HepG2 (cell line): ENCODE measurements around the gene ARF5. TPM values are rescaled to one million over a fixed set of nuclear protein-coding genes. Genes with fewer than 3 reads are reported as not detected.

Experiments
- ATF5 ChIP-seq: sonication (generic); formaldehyde crosslinking; IDR thresholded peaks from 2 replicates; pipeline ENCODE4 v1.4.0; 2020; ENCODE audit warnings: mild to moderate bottlenecking, low read depth, missing genetic modification reagents
- DPF2 ChIP-seq: sonication (generic); formaldehyde crosslinking; IDR thresholded peaks from 2 replicates; pipeline ENCODE4 v1.4.0; 2020; ENCODE audit warnings: mild to moderate bottlenecking, low read depth, missing genetic modification reagents, borderline replicate concordance
- E2F2 ChIP-seq: sonication (generic); formaldehyde crosslinking; IDR thresholded peaks from 2 replicates; pipeline ENCODE4 v1.4.0; 2020; ENCODE audit warnings: missing genetic modification reagents, borderline replicate concordance
- ETV6 ChIP-seq: sonication (generic); formaldehyde crosslinking; conservative IDR thresholded peaks from 2 replicates; pipeline ENCODE4 v1.4.0; 2020; ENCODE audit warnings: missing genetic modification reagents
- HNRNPUL1 ChIP-seq: fragments of 200-400 bp; formaldehyde crosslinking; IDR thresholded peaks from 2 replicates; pipeline ENCODE4 v1.6.1; 2017; ENCODE audit warnings: low read depth, mild to moderate bottlenecking, low read length, moderate library complexity
- NR0B2 ChIP-seq: sonication (generic); formaldehyde crosslinking; IDR thresholded peaks from 2 replicates; pipeline ENCODE4 v1.4.0; 2020; ENCODE audit warnings: mild to moderate bottlenecking, missing genetic modification reagents
- PAX8 ChIP-seq: sonication (generic); formaldehyde crosslinking; IDR thresholded peaks from 2 replicates; pipeline ENCODE4 v1.8.0; 2022; ENCODE audit warnings: mild to moderate bottlenecking, missing genetic modification reagents, borderline replicate concordance
- POLR2A ChIP-seq, 2 experiments: IDR thresholded peaks; 2 replicates each; pipeline ENCODE4 v1.6.1; 2011; ENCODE audit warnings: low read depth in 2 of 2, low read length in 2 of 2, mild to moderate bottlenecking in 1 of 2, moderate library complexity in 1 of 2; ENCODE audit not compliant: insufficient read depth in 1 of 2
- SNAPC2 ChIP-seq: sonication (generic); formaldehyde crosslinking; IDR thresholded peaks from 2 replicates; pipeline ENCODE4 v1.8.1; 2022; ENCODE audit warnings: mild to moderate bottlenecking, missing genetic modification reagents
- SP140L ChIP-seq: sonication (generic); formaldehyde crosslinking; IDR thresholded peaks from 2 replicates; pipeline ENCODE4 v1.4.0; 2020; ENCODE audit warnings: missing genetic modification reagents, borderline replicate concordance
- SPEN ChIP-seq: sonication (generic); formaldehyde crosslinking; IDR thresholded peaks from 2 replicates; pipeline ENCODE4 v1.5.1; 2020; ENCODE audit warnings: low read depth, mild to moderate bottlenecking, missing genetic modification reagents
- THYN1 ChIP-seq: sonication (generic); formaldehyde crosslinking; IDR thresholded peaks from 2 replicates; pipeline ENCODE4 v1.8.1; 2023; ENCODE audit warnings: low read depth, mild to moderate bottlenecking, moderate library complexity, missing genetic modification reagents, borderline replicate concordance
- XRCC5 ChIP-seq: fragments of 200-400 bp; formaldehyde crosslinking; optimal IDR thresholded peaks from 2 replicates; pipeline ENCODE3; 2017; ENCODE audit warnings: mild to moderate bottlenecking, low read length
- ZFP36L1 ChIP-seq: sonication (generic); formaldehyde crosslinking; IDR thresholded peaks from 2 replicates; pipeline ENCODE4 v1.8.0; 2022; ENCODE audit warnings: mild to moderate bottlenecking, missing genetic modification reagents, moderate library complexity
- ZFP36L2 ChIP-seq: sonication (generic); formaldehyde crosslinking; IDR thresholded peaks from 2 replicates; pipeline ENCODE4 v1.4.0; 2020; ENCODE audit warnings: missing genetic modification reagents
- ZKSCAN5 ChIP-seq: sonication (generic); formaldehyde crosslinking; IDR thresholded peaks from 2 replicates; pipeline ENCODE4 v1.5.1; 2020; ENCODE audit warnings: mild to moderate bottlenecking, missing genetic modification reagents
- ZNF207 ChIP-seq: fragments of 450-650 bp; IDR thresholded peaks from 2 replicates; pipeline ENCODE4 v1.6.1; 2016; ENCODE audit warnings: antibody characterized with exemption, borderline replicate concordance
- ZNF512B ChIP-seq: sonication (generic); formaldehyde crosslinking; IDR thresholded peaks from 2 replicates; pipeline ENCODE4 v1.5.1; 2020; ENCODE audit warnings: missing genetic modification reagents, mild to moderate bottlenecking, borderline replicate concordance
- ZNF704 ChIP-seq: sonication (generic); formaldehyde crosslinking; IDR thresholded peaks from 2 replicates; pipeline ENCODE4 v1.8.1; 2023; ENCODE audit warnings: mild to moderate bottlenecking, inconsistent platforms, moderate library complexity, missing genetic modification reagents, borderline replicate concordance
- ZNF891 ChIP-seq: sonication (generic); formaldehyde crosslinking; IDR thresholded peaks from 2 replicates; pipeline ENCODE4 v1.5.0; 2020; ENCODE audit warnings: mild to moderate bottlenecking, missing genetic modification reagents
- ZSCAN30 ChIP-seq: sonication (generic); formaldehyde crosslinking; IDR thresholded peaks from 2 replicates; pipeline ENCODE4 v1.5.0; 2020; ENCODE audit warnings: mild to moderate bottlenecking, missing genetic modification reagents
- polyA plus RNA-seq, 8 experiments: library from polyadenylated mRNA; depleted of rRNA in 3 of 8; stranded (reverse) in 7 of 8; unstranded in 1 of 8; fragments of >200 nt; fragmentation: Illumina TruSeq in 4 of 8; extraction: Trizol in 4 of 8; gene quantifications; 2 replicates each; pipeline versions ENCODE4 v1.2.1 to v1.2.3, GENCODE V29; 2011 to 2016; ENCODE audit warnings: low read depth in 4 of 8, missing spikeins in 1 of 8, mixed read lengths in 1 of 8; ENCODE audit not compliant: insufficient read depth in 1 of 8
- total RNA-seq, 5 experiments: library from RNA; depleted of rRNA; stranded (reverse); fragments of >200 nt; fragmentation: Illumina TruSeq; extraction: Trizol; gene quantifications; 2 replicates each; pipeline ENCODE4 v1.2.3, GENCODE V29; 2016; ENCODE audit warnings: low read depth in 1 of 5

The ARF5 gene
- total and polyA plus RNA-seq, 2 of the 13 experiments (the other 11 are each of a cell fraction or from before 2014, with no cell fraction given), result 109 to 135 TPM

- TF ChIP-seq SP140L (CRISPR knock-in tag), result no peak
- no peak for TF ChIP-seq ZNF512B (CRISPR knock-in tag)
- no peak for TF ChIP-seq SPEN (CRISPR knock-in tag)
- peak; percentile 18; the same call in 1 of the 2 replicates for TF ChIP-seq ETV6 (CRISPR knock-in tag)
- no peak for TF ChIP-seq ZFP36L2
- TF ChIP-seq ZNF891 (CRISPR knock-in tag), result 0 out of 2 replicates have a peak, but pooled peaks have one; percentile 58
- no peak for TF ChIP-seq NR0B2
- TF ChIP-seq SNAPC2 (CRISPR knock-in tag), result no peak
- no peak for TF ChIP-seq POLR2A (IDR thresholded peaks at IDR 0.05; ENCODE audit: insufficient read depth in 1 of 2, low read depth in 2 of 2, low read length in 2 of 2)
- TF ChIP-seq ZNF704 (CRISPR knock-in tag), result no peak
- no peak for TF ChIP-seq ATF5 (CRISPR knock-in tag)
- no peak for TF ChIP-seq ZKSCAN5
- TF ChIP-seq PAX8, result no peak
- TF ChIP-seq ZFP36L1 (CRISPR knock-in tag), result no peak
- TF ChIP-seq E2F2 (CRISPR knock-in tag), result no peak
- no peak for TF ChIP-seq DPF2 (CRISPR knock-in tag)
- peak; percentile 88 for TF ChIP-seq XRCC5
- no peak for TF ChIP-seq HNRNPUL1
- no peak for TF ChIP-seq ZNF207
- TF ChIP-seq THYN1, result no peak
- TF ChIP-seq ZSCAN30 (CRISPR knock-in tag), result no peak
Measured at GRCh38 chr7:127588697-127589482, 679 bp downstream of the ARF5 start (continued).
